DOHH2 (cell line): ENCODE measurements around the gene RBBP8.

ENCODE experiments used
- EZH2phosphoT487 ChIP-seq: fragments of 200-600 bp; sonication (generic); IDR thresholded peaks from 2 replicates; pipeline ENCODE4 v1.6.1; 2017; ENCODE audit warnings: borderline replicate concordance, mild to moderate bottlenecking, antibody characterized with exemption, low read length, moderate library complexity, mixed read lengths
- TF ChIP-seq, protein P1 (sequence below): fragments of 200-600 bp; sonication (generic); IDR thresholded peaks from one replicate; pipeline ENCODE4 v1.5.1; 2014; ENCODE audit warnings: antibody characterized with exemption, mild to moderate bottlenecking, low read depth, low read length; ENCODE audit not compliant: poor library complexity, severe bottlenecking

DNA sequence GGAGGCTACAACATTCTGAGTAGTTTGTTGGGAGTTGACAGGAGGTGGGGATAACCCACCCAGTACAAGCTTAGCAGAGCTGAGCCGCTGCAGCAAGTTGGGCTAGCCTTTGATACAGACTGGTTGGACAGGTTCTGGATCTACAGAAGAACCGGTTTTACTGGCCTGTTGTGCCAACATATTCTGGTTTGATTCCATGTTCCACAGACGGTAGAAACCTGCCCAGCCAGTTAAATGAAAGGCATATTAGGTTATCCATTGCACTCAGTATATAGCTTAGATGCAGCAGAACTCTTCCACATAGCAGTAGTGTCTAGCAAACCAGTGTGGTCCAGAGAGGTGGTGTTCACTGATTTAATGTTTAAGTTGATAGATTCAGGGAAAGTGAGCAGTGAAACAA is 19.3 kb upstream of the RBBP8 start:
- TF ChIP-seq, protein P1, sequence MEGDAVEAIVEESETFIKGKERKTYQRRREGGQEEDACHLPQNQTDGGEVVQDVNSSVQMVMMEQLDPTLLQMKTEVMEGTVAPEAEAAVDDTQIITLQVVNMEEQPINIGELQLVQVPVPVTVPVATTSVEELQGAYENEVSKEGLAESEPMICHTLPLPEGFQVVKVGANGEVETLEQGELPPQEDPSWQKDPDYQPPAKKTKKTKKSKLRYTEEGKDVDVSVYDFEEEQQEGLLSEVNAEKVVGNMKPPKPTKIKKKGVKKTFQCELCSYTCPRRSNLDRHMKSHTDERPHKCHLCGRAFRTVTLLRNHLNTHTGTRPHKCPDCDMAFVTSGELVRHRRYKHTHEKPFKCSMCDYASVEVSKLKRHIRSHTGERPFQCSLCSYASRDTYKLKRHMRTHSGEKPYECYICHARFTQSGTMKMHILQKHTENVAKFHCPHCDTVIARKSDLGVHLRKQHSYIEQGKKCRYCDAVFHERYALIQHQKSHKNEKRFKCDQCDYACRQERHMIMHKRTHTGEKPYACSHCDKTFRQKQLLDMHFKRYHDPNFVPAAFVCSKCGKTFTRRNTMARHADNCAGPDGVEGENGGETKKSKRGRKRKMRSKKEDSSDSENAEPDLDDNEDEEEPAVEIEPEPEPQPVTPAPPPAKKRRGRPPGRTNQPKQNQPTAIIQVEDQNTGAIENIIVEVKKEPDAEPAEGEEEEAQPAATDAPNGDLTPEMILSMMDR: no peak
- TF ChIP-seq EZH2phosphoT487: no peak
